AG04449 (cell line): ENCODE measurements around the gene SLC7A6.
A peak's percentile ranks its signal among the peaks of the same experiment; 100 is the strongest.

Experiments
- CTCF ChIA-PET: fragments of 350-600 bp; formaldehyde crosslinking; extraction: SDS; loops from one replicate; lab custom pipeline; 2021; ENCODE audit warnings: antibody characterized with exemption; lab: Yijun Ruan, JAX
- POLR2A ChIA-PET: fragments of 400-600, 350-600 bp; formaldehyde crosslinking; extraction: SDS; loops from one replicate; lab custom pipeline; 2020; ENCODE audit warnings: antibody characterized with exemption, inconsistent platforms; lab: Yijun Ruan, JAX
- DNase-seq: peaks from one replicate; pipeline ENCODE4 v3.0.0-alpha.2; 2010; ENCODE audit warnings: low read depth, low spot score
- H3K4me3 ChIP-seq: 2 replicates; pipeline ENCODE4 v1.5.1; 2011; ENCODE audit warnings: low read depth, mild to moderate bottlenecking, control low read depth, low read length
- CTCF ChIP-seq: IDR thresholded peaks from one replicate; pipeline ENCODE4 v1.5.1; 2011; ENCODE audit warnings: mild to moderate bottlenecking, moderate library complexity, low read length, control low read depth, inconsistent platforms; ENCODE audit not compliant: insufficient read depth; ENCODE audit errors: missing control alignments

The SLC7A6 gene

GRCh38 chr16:68264128-68265077 lies at the start of gene SLC7A6:
Gene SLC7A6, plus strand, starts transcription at chr16:68264526. Its CDS starts 10,201 bp downstream, at chr16:68274727.
- DNase-seq = no peak
- TF ChIP-seq CTCF = peak; percentile 82
- ChIA-PET CTCF (interaction anchor here (0.7 to 8.9 kb wide), 25 partner anchors 11 to 263 kb away, joined by 3 to 374 read pairs (median 10); partner anchors contain the start of genes ESRP2, PLA2G15, PRMT7 and SLC7A6OS), POLR2A (interaction anchor here (0.8 to 3.2 kb wide), 17 partner anchors 8 to 200 kb away, joined by 3 to 20 read pairs (median 4); partner anchors contain the start of genes PLA2G15, PRMT7 and SLC7A6OS)
- peak within 1 kb of the TSS; percentile 98 for H3K4me3 ChIP-seq

- H3K4me3 ChIP-seq = no peak overlapping the region
- no peak for TF ChIP-seq CTCF
- ChIA-PET POLR2A (no interaction called here), CTCF (interaction anchor here (1.1 to 1.6 kb wide), 3 partner anchors 15 to 125 kb away, joined by 3 read pairs; no protein-coding TSS in a partner anchor)
- no peak for DNase-seq
These were observed 49.6 kb upstream of the SLC7A6 start for GRCh38 chr16:68214726-68215125.

- H3K4me3 ChIP-seq = no peak overlapping the region
- CTCF ChIA-PET = interaction anchor here (1.1 to 1.6 kb wide), 2 partner anchors 15 to 126 kb away, joined by 3 read pairs; no protein-coding TSS in a partner anchor
- no peak for DNase-seq
- TF ChIP-seq CTCF = no peak
- POLR2A ChIA-PET = no interaction called here
These were observed 49.0 kb upstream of the SLC7A6 start for GRCh38 chr16:68215302-68215701.

- TF ChIP-seq CTCF = no peak
- ChIA-PET CTCF (interaction anchor here (1.6 to 2.7 kb wide), 2 partner anchors 12 to 14 kb away, joined by 3 to 13 read pairs; no protein-coding TSS in a partner anchor), POLR2A (no interaction called here)
- H3K4me3 ChIP-seq = no peak overlapping the region
- DNase-seq = no peak
These were observed 48.1 kb upstream of the SLC7A6 start for GRCh38 chr16:68216240-68216639.

- no peak for DNase-seq
- POLR2A ChIA-PET = interaction anchor here (1.0 kb wide), 1 partner anchor 109 kb away, joined by 3 read pairs; no protein-coding TSS in a partner anchor
- CTCF ChIA-PET = interaction anchor here (0.7 to 2.7 kb wide), 5 partner anchors 9 to 152 kb away, joined by 3 to 13 read pairs (median 3); no protein-coding TSS in a partner anchor
These were observed 46.8 kb upstream of the SLC7A6 start for GRCh38 chr16:68217506-68217905.

More at GRCh38 chr16:68217506-68217905, 46.8 kb upstream of the SLC7A6 start:
- no peak for TF ChIP-seq CTCF
- H3K4me3 ChIP-seq = no peak overlapping the region
